ENCODE data around the gene KIAA0930. TPM values are rescaled to one million over a fixed set of nuclear protein-coding genes. Genes with fewer than 3 reads are reported as not detected.

Gene KIAA0930
- total RNA-seq, 1 donor from 2014 or later = 103 TPM

DNA sequence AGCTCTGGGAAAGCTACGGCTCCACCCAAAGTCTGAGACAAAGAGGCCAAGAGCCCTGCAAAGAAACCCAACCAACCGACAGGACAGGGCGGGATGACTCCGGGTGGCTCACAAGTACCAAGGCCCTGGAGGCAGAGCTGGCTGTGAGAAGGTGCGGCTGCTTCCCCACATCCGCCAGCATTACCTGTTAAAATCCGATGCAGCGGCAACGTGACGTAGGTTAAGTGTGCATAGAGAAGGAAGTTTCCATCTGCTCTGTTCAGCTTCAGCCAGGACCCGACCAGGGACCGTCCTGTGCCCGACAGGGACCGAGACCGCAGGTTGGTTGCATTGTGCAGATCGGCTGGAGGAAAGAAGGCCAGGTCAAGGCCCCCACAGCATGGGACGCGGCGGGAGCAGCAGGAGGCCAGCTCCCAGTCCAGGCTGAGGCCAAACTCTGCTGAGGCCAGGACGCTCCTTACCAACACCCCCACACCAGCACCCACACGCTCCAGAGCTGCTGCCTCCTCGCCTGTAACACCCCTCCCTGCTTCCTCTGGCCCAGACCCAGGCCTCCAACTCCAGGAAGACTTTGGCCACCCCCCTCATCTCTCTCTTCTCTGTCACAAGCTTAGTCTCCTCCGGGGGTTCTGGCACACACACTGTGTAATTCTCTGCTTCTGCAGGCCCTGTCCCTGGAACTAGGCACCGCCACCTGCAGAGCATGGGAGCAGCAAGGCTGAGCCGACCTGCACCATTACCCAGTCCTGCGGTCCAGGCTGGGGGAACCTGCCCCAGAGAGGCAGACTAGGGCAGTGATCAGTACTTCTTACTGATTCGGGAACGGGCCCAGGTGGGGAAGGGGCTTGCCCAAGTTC, 42.9 kb downstream of the KIAA0930 start:
- TF ChIP-seq, protein P1, sequence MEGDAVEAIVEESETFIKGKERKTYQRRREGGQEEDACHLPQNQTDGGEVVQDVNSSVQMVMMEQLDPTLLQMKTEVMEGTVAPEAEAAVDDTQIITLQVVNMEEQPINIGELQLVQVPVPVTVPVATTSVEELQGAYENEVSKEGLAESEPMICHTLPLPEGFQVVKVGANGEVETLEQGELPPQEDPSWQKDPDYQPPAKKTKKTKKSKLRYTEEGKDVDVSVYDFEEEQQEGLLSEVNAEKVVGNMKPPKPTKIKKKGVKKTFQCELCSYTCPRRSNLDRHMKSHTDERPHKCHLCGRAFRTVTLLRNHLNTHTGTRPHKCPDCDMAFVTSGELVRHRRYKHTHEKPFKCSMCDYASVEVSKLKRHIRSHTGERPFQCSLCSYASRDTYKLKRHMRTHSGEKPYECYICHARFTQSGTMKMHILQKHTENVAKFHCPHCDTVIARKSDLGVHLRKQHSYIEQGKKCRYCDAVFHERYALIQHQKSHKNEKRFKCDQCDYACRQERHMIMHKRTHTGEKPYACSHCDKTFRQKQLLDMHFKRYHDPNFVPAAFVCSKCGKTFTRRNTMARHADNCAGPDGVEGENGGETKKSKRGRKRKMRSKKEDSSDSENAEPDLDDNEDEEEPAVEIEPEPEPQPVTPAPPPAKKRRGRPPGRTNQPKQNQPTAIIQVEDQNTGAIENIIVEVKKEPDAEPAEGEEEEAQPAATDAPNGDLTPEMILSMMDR (IDR thresholded peaks at IDR 0.05) = no peak
- Mint-ChIP-seq H3K36me3 (ENCODE audit: low read depth) (peaks cover 21% of the 10 kb centered on the region), H3K4me3 (ENCODE audit: unreplicated experiment) (no peak overlapping the region), H3K27ac (ENCODE audit: unreplicated experiment) (peak overlapping the region; percentile 64), H3K27me3 (ENCODE audit: low read depth) (no peaks in the 10 kb centered on the region), H3K9me3 (ENCODE audit: low read depth) (no peaks in the 10 kb centered on the region), H3K4me1 (ENCODE audit: low read depth) (peaks cover 28% of the 10 kb centered on the region)
- DNase-seq (ENCODE audit: low spot score) = no peak

DNA sequence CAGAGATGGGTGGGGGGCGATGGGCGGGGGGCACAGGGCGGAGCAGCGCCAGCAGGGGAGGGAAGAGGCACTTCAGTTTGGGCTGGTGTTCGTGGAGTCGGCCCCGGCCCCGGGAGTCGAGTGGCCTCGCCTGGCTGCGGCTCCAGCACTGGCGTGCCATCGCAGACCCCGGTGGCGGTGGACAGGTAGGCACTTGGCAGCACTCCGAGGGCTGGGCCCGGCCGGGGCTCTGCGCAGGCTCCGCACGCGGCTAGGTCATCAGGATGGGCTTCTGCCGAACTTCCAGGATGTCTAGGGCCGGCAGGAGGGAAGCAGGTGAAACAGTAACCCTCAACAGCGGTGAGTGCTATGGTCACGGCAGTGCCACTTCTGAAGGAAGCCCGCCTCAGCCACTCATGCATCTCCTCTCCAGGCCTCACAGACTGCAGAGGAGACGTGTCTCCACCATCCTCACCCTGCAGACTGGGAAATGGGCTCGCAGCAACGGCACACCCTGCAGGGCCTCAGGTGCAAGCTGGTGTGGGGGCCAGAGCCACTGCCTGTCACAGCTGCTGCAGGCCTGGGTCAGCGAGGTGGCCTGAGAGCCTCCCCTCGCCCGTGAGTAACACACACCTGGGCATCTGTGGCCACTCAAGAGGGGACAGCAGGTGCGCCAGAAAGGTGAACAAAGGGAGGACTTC, 43.6 kb downstream of the KIAA0930 start:
- Mint-ChIP-seq H3K4me3 (ENCODE audit: unreplicated experiment) (no peak overlapping the region), H3K27ac (ENCODE audit: unreplicated experiment) (no peak overlapping the region), H3K9me3 (ENCODE audit: low read depth) (no peaks in the 10 kb centered on the region), H3K27me3 (ENCODE audit: low read depth) (no peaks in the 10 kb centered on the region), H3K36me3 (ENCODE audit: low read depth) (peaks cover 21% of the 10 kb centered on the region), H3K4me1 (ENCODE audit: low read depth) (peaks cover 22% of the 10 kb centered on the region)
- DNase-seq (ENCODE audit: low spot score) = no peak
- TF ChIP-seq, protein P1 (IDR thresholded peaks at IDR 0.05) = no peak

DNA sequence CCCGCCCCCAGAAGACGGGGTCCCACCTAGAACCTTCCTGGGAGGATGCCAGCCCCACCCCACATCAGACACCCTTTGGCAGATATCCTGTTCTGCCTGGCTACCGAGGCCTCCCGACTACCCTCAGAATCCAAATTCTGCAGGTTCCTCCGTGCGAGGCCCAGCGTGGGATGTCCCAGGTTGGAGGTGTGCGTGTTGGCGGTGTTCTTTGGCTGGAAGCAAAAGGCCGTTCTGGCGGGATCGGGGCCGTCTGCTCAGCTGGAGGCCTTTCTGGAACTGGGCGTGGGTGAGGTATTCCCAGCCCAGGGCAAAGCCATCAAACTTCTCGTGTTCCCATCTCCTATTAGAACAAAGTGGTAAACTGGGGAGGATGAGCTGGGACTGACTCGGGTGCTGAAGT, 44.4 kb downstream of the KIAA0930 start:
- Mint-ChIP-seq H3K4me3 (ENCODE audit: unreplicated experiment) (no peak overlapping the region), H3K27ac (ENCODE audit: unreplicated experiment) (no peak overlapping the region), H3K36me3 (ENCODE audit: low read depth) (peaks cover 24% of the 10 kb centered on the region), H3K9me3 (ENCODE audit: low read depth) (no peaks in the 10 kb centered on the region), H3K4me1 (ENCODE audit: low read depth) (peaks cover 15% of the 10 kb centered on the region), H3K27me3 (ENCODE audit: low read depth) (no peaks in the 10 kb centered on the region)
- DNase-seq (ENCODE audit: low spot score) = no peak
- TF ChIP-seq, protein P1 (IDR thresholded peaks at IDR 0.05) = no peak

DNA sequence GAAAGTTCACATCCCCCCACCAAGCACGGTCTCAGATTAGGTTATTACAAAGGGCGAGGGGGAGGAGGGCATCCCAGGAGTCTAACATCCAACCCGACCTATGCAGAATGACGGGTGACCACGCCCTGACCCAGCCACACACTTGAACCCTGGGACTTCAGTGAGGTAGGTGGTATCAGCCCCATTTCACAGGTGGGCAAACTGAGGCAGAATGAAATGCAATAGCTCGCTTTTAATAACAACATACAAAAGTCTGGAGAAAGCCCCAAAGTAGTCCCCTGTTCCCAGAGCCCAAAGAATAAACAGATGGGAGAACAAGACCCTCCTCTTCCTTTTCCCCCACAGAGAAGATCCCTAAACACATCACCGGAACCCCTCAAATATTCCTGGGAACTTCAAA, 45.1 kb downstream of the KIAA0930 start:
- Mint-ChIP-seq H3K36me3 (ENCODE audit: low read depth) (peaks cover 26% of the 10 kb centered on the region), H3K27ac (ENCODE audit: unreplicated experiment) (no peak overlapping the region), H3K9me3 (ENCODE audit: low read depth) (no peaks in the 10 kb centered on the region), H3K4me3 (ENCODE audit: unreplicated experiment) (no peak overlapping the region), H3K27me3 (ENCODE audit: low read depth) (no peaks in the 10 kb centered on the region), H3K4me1 (ENCODE audit: low read depth) (peaks cover 8% of the 10 kb centered on the region)
- TF ChIP-seq, protein P1 (IDR thresholded peaks at IDR 0.05) = no peak
- no peak for DNase-seq (ENCODE audit: low spot score)

DNA sequence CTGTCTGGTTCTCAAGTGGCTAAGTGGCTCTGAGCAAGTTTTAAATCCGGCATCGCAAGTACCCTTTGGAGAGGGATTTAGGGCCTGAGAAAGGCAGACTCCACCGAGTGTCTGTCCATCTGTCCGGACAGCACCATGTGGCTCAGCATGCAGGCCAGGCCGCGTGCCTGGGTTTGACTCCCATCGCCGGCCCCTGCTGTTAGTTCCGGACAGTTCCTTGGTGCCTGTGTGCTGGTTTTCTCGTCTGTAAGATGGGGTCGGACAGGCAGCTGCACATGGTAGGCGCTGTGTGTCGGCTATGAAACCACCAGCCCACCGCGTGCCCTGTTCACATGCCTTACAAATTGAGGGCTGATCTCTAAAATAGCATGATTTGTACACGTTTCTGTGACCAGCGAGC, 46.0 kb downstream of the KIAA0930 start:
- DNase-seq (ENCODE audit: low spot score) = no peak
- peaks cover 27% of the 10 kb centered on the region for H3K36me3 Mint-ChIP-seq (ENCODE audit: low read depth)
- peaks cover 3% of the 10 kb centered on the region for H3K4me1 Mint-ChIP-seq (ENCODE audit: low read depth)
- no peaks in the 10 kb centered on the region for H3K27me3 Mint-ChIP-seq (ENCODE audit: low read depth)
- TF ChIP-seq, protein P1 (IDR thresholded peaks at IDR 0.05) = no peak
- no peak overlapping the region for H3K27ac Mint-ChIP-seq (ENCODE audit: unreplicated experiment)
- no peak overlapping the region for H3K4me3 Mint-ChIP-seq (ENCODE audit: unreplicated experiment)
- H3K9me3 Mint-ChIP-seq (ENCODE audit: low read depth) = no peaks in the 10 kb centered on the region

All from chondrocyte (in vitro differentiated cells).